Measurements from ENCODE around the gene NUDT16.

NUDT16 gene

DNA sequence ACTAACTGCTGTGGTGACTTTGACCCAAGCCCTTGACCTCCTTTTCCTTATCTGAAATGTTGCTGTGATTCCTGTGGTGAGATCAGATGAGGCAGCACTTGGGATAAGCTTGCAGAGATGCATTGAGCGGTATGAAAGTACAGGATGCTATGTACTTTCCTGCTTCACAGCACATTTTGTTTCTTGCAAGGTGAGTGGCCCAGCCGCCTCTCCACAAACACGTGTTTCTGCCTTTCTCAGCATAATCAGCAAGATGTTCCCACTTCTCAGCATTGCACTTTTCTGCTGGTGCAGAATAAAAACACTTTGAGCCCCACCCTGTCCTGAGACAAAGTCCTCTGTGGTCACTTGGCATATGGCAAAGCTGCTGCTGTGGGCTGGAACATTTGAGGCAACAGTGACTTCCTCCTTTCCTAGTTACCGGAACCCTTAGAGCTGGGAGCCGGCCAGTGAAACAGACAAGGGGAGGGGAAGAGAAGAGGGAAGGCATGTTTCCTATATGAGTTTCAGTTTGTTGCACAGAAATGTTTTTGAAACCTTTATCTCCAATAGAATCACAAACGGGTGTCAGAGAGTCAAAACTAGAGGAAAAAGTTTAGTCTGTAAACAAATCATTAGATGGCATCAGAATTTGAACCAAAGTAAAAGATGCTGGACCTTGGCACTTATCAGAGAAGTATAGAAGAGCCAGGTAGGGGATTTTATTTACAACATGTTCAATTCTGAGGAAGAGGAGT lies 5.0 kb downstream of the NUDT16 start:
- DNase-seq, result peak; percentile 91

DNA sequence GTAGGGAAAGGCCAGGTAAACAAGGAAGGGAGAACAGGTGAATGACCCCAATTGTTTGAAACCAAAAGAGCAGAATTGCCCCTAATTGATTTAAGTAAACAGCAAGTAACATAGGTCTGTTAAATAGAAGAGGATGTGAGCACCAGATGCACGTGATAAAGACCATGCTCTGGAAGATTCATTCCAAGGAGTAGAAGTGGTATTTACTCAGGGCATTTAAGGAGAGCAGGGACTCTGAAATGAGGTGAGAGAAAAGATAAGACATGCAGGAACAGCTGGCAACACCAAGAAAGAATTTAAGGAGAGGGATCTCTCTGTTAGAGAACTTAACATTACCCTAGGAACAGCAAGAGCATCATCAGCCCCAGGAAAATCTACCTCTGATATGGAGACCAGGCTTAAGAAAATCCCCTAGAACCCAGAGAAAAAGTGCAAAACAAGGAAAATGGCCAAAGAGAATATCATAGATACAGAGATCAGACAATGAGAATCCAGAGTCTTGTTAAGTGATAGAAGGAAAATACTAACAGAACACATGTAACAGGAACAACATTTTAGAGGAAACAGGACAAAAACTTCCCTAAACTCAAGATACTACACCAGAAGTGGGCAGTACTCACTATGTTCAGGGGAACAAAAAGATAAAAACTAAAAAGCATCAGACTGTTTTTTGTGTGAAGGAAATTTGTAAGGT lies 6.4 kb downstream of the NUDT16 start:
- no peak for DNase-seq

DNA sequence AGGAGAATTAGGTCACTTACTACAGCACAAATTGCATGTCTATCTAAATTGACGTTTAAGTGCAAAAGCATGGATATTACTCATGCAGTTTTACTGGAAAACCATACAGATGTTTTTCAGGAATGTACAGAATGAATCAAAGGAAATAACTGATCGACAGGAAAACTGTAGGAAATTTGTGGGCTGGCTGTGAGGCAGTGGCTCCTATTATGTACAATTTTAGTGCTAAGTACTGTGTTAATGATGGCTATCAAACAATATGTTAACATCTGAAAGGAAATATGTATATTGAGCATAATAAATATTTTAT lies 6.9 kb downstream of the NUDT16 start:
- DNase-seq, result no peak

DNA sequence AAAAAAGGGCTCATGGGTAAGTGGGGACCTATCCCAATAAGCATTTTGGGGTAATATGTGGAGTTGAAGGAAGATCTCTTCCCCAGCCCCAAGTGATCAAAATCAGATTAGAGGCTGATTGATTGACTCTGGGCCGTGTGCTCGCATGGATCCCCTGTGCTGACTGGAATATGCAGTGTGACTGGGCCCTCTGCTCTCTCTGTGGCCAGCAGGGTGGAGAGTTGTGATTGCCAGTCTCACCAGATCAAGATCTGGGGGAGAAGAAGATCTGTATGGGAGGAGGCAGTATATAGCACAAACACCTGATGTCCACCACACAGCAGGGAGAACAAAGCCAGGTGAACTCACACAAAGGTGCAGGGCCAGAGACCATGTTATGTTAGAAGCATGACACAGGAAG lies 8.8 kb downstream of the NUDT16 start:
- no peak for DNase-seq

DNA sequence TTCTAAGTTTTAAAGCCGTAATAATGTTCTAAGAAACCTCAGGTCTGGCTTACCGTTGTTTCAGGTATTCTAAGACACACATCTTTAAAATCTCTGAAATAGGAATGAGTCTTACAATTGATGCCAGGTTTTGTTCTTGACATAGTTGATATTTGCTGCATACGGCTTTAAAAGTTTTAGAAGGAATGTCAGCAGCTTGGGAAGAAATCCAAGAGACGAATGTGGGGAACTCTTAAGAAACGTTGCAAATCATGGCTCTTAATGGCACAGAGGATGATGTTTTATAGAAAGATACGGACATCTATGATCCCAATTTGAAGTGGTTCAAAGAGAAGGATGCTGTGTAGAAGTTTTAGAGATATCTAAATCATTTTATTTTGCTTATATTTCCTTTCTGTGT lies 11.5 kb downstream of the NUDT16 start:
- DNase-seq, result no peak

DNA sequence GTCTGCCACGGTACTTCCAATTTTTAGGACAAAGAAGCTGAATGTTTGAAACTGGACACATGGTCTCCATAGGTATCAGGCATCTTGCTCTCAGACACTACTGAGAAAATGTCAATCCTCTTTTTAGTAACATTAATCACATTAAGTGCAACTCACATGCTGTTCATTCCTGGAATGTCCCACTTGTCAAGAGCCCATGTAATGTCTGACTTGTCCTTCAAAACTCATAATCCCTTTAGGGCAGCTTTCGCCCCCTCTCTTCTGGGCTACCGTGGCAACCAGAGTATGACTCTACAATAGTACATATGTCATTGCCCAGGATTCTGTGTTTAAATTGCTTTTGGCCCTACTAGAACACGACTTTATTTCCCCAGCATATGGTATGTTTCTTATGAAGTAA lies 12.3 kb downstream of the NUDT16 start:
- no peak for DNase-seq

DNA sequence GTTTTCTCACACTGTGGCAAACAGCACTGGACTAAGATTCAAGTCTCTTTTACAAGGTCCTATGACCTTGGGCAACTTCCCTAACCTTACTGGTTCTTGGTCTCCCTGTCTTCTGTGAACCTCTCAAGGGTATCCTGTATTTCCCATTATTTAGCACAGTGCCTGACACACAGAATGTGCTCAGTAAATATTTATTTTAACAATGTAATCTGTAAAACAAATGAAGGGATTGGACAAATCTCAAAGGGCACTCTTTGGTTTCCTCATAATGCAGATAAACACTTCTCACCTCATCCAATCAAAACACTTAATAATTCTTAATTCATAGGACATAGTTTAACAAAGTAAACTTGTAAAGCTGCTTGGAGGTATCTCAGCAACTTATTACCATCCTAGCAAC lies 12.8 kb downstream of the NUDT16 start:
- no peak for DNase-seq

DNA sequence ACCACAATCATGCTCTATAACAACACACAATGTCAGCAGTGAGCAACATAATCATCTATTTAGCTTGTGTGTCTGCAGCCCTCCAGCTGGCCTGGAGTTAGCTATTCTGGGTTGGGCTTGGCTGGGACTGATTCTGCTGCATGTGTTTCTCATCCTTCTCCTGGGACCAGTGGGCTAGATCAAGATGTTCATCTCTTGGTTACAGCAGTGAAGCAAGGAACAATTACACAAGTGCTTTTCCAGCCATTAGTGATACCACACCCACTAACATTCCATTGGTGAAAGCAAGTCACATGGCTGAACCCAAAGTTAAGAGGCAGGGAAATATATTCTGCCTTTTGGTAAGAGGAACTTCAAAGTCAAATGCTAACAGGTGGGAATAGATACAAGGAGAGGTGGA lies 14.6 kb downstream of the NUDT16 start:
- no peak for DNase-seq

DNA sequence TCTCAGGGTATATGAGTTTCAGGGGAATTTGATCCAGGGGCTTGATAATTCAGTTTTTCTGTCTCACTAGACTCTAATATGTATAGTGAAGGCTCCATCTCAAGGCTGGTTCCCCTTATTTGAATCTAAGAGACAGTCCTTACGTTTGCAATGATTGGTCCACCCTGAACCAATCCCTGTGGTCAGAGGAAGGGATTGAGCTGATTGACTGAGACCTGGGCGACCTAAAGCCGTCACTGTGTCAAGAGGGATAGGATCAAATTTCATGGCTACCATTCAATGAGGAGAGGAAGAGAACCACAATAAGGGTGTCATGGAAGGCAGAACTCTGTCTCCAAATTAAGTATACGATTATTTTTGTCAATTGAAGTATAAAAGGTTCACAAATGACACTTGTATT lies 16.3 kb downstream of the NUDT16 start:
- DNase-seq, result no peak

DNA sequence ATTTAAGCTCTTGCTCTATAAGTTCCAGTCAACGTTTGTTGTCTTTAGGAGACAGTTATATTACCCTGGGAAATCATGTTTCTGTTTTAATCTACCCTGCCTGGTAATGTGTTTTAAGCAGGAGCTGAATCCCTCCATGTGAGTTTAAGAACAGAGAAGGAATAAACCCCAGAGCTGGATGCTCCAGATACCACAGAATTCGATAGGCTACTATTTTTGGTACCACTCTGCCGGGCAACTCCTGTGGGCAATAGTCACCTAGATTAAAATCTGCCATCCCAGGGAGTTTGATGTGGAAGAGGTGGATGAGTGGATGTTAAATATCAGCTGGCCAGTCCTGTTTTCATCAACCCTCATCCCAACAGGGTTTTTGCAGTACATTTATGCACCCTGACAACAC lies 20.4 kb downstream of the NUDT16 start:
- DNase-seq, result no peak

DNA sequence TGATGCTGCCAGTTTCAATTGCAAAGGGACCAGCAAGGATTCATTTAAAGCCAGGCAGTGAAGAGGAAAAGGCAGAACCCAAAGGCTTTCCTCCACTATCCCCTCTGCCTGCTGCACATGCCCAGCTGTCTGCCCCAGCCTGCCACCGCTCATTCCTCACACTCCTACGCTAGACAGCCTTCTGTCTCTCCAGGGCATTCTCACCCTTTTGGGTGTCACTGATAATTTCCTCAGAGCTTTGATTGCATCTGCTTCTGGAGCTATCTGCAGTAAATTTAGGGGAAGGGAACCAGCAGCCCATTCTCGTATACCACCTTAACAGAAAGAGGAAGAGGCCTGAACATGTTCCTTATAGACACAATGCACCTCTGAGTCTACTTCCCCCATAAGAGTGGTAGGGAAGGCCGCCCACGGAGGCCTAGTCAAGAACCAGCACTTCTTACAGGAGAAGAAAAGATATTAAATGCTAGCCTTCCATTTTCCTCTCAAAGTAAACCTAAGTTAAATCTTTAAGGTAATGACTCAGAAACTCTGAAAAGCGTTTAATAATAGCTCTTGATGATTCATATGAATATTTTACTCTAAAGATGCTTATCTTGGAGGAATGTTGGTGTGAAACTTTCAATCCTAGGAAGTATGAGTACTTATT lies 20.9 kb downstream of the NUDT16 start:
- peak; percentile 50 for DNase-seq

DNA sequence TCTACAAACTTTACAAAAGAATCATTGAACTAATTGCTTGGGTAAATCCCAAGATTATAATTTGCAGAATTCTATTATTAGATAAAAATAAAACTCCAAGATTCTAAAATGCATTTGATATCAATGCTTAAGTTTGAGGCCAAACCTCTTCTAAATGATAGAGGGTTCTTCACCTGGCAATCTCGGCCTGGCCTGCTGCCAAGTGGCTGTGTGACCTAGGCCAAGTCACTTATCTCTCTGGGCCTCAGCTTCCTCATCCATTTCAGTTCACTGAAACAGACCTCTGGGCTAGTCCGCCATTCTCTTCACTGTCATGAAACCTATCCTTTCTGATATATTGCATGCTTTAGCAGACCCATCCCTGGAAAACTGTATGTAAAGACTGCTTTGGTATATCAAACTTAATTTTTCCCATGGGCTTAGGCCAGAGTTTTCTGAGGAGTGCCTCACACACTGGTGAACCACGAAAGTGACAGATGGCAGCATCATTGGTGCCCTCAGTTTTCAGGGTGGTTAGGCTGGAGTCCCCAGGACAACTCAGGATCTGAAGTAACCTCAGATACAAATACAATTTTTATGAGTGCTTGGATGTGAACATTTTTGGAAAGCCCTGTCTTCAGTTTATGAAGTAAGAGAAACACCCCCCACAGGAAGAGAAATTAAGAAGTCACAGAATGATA lies 21.8 kb downstream of the NUDT16 start:
- DNase-seq, result no peak

DNA sequence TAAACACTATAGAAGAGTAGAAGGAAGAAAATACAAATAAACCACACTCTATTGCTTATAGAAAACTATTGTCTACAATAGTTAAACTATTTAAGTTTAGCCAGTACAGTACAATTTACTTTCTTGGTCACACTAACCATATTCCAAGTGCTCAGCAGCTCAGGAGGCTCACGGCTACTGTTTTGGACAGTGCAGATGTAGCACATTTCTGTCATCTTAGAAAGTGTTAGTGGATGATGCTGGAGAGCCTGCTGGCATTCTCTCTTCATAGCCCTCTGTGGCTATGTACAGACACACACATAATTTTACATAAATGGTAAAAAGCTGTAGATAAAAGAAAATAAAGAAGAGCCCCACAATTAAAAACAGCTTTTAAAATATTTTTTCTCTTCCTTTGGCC lies 23.8 kb downstream of the NUDT16 start:
- DNase-seq, result no peak

DNA sequence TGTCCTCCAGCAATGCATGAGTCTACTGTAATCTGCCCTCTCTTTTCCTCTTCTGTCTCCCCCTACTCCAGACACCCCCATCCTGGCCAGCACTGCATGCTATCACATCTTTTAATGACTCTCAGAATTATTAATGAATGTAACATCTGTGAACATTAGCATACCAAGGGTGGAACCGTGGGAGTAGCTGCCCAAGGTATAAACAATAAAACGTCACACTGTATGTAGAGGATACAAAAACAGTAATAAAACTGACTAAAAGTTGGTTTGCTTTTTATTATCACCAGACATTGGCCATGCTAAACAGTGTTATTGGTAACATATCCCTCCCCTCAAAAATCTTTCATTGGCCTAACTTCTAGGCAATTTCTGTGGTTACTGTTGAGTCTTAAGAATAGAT lies 24.7 kb downstream of the NUDT16 start:
- DNase-seq, result no peak

DNA sequence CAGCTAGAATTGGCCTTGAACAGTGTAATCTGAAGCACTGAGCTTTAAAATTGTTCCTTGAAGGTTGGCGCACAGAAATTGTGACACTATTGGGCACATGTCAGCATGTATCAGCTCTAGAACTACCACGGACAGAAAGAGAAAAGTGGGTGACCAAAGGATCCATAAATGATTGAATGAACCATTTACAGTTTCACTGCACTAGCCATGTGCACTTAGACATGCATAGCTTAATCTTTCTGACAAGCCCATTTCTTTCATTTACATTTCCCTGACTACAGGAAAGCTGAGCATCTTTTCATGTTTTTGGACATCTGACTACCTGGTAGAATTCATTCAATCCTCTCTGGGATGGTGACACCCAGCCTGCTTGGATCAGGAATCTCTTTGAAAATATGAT lies 36.2 kb downstream of the NUDT16 start:
- no peak for DNase-seq

DNA sequence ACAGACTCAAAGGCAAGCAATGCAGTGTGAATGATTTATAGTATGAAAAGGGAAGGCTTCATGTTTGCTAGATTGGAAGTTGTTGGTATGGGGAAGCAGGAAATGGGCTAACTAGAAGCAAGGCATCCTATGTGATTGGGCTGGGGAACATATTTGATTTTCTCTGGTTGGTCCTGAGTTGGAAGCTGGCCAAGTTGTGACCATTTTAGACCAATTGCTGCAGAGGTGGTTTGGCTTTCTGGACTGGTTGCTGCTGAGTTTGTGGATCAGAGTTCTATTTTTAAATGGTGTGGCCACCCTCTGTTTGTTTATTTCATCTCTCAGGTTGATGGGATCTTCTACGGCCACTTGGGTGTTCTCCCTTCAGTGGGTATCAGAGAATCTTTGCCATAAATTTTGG lies 39.7 kb downstream of the NUDT16 start:
- no peak for DNase-seq

DNA sequence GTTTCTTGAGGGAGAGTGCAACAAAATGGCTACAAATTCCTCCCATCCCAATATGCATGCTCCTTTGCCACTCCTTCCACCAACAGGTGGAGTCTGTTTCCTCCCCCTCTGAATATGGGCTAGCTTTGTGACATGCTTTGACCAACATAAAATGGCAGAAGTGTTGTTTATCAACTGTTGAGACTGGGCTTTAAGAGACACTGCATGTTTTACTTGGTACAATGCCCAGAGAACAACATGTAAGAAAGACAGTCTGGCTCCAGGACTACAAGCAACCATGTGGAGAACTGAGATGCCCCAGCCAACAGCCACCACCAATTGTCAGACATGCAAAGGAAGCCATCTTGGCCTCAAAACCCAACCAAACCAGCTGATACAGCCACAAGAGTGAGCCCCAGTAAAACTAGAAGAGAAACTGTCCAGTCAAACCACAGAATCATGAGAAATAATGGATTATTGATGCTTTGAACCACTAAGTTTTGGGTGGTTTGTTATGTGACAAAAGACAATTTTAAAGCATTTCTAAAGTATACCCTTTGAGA lies 40.5 kb downstream of the NUDT16 start:
- no peak for DNase-seq

DNA sequence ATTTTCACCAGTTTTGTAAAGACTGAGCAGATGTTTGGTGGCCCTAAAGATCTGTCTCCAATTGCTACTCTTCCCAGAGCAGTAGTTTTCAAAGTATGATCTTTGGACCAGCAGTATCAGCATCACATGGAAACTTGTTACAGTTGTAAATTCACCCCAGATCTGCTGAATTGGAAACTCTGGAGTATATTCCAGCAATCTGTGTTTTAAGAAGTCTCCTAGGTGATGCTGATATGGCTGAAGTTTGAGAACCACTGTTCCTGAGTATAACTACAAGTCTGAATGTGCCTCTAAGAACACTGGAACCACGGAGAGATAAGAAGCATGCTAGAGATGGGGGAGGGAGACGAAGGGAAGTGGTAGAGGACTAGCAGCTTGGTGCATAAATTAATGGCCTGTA lies 45.7 kb downstream of the NUDT16 start:
- DNase-seq, result peak; percentile 65

DNA sequence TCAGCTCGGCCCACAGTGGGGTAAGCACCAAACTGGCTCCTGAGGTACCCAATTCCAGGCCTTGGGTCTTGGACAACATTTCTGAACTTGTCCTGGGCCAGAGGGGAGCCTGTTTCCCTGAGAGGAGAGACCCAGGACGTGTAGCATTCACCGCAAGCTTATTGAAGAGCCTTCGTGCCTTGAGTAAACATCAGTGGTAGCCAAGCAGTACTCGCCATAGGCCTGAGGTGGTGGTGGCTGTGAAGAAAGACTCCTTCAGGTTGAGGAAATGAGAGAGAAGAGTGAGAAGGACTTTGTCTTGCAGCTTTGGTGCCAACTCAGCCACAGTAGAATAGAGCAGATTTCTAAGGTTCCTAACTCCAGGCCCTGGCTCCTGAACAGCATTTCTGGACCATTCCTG lies 50.2 kb downstream of the NUDT16 start:
- DNase-seq, result no peak

DNA sequence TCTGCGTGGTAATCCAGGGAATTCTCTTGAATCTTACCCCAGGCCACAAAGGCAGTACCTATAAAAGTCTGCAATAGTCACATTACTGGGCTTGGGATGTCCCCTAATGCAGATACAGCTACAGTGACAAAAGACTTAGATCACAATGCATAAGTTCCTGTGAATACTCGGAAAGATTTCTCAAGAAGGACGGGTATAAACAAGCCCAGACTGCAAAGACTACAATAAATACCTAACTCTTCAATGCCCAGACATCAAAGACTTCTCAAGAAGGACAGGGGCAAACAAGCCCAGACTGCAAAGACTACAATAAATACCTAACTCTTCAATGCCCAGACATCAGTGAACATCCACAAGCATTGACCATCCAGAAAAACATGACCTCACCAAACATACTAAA lies 50.9 kb downstream of the NUDT16 start:
- DNase-seq, result no peak

DNA sequence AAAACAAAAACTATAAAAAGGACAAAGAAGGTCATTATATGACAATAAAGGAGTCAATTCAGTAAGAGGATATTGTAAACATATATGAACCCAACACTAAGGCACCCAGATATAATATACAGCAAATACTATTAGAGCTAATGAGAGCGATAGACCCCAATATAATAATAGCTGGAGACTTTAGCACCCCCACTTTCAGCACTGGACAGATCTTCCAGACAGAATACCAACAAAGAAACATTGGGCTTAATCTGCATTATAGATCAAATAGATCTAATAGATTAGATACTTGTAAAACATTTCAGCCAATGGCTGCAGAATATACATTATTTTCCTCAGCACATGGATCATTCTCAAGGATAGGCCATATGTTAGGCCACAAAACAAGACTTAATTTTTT lies 53.4 kb downstream of the NUDT16 start:
- DNase-seq, result no peak
